ENCODE measurements around the gene SLC44A4.

DNA sequence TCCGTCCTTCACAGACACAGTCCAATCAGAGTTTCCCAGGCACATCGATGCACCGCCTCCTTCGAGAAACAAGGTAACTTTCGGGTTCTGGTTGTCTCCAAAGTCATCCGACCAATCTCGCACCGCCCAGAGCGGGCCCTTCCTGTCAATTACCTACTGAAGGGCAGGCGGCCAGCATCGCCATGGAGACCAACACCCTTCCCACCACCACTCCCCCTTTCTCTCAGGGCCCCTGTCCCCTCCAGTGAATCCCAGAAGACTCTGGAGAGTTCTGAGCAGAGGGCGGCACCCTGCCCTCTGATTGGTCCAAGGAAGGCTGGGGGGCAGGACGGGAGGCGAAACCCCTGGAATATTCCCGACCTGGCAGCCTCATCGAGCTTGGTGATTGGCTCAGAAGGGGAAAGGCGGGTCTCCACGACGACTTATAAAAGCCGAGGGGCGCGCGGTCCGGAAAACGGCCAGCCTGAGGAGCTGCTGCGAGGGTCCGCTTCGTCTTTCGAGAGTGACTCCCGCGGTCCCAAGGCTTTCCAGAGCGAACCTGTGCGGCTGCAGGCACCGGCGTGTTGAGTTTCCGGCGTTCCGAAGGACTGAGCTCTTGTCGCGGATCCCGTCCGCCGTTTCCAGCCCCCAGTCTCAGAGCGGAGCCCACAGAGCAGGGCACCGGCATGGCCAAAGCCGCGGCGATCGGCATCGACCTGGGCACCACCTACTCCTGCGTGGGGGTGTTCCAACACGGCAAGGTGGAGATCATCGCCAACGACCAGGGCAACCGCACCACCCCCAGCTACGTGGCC, 51.3 kb downstream of the SLC44A4 start, which contains the start of gene HSPA1B:
- TF ChIP-seq CTCF (IDR thresholded peaks at IDR 0.05) (peak in 2 of 3 experiments; percentile 25 to 31), POLR2AphosphoS5 (IDR thresholded peaks at IDR 0.05; ENCODE audit: insufficient read depth in 1 of 2, low read depth in 1 of 2) (peak; percentile 100)

Data from vagina (tissue), 2 donors.